ENCODE measurements around the gene CCDC149. TPM values are rescaled to one million over a fixed set of nuclear protein-coding genes. Genes with fewer than 3 reads are reported as not detected.
"Not testable (repeated sequence)": the region's sequence is repeated elsewhere in the genome, so short reads cannot be mapped to it uniquely, and the experiment has no call there.

The CCDC149 gene
- total and polyA plus RNA-seq, 4 donors, result 10.6 to 43.4 (median 23.5) TPM

DNA sequence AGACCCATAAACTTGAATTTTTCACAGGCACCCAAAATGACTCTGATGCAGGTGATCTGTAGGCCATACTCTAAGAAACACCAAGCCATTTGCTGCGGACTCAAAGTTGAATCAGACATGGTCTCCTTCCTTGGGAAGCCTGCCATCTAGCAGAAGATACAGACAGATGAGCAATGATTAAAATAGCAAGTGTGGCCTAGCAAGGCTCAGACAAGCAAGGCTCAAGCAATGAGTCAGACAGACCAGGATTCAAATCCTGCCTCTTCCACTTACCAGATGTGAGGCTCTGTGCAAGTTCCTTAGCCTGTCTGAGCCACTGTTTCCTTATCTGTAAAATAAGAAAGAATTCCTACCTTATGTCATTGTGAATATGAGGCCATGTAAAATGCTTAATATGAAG lies 2.3 kb downstream of the CCDC149 start:
- no peaks in the 10 kb centered on the region for H3K4me1 ChIP-seq (ENCODE audit: control insufficient read depth in 1 of 2, insufficient read depth in 2 of 2, low read length in 2 of 2)
- H3K27me3 ChIP-seq (ENCODE audit: control insufficient read depth in 1 of 2, insufficient read depth in 2 of 2, low read length in 1 of 2), result no peaks in the 10 kb centered on the region
- no peaks in the 10 kb centered on the region for H3K36me3 ChIP-seq (ENCODE audit: control insufficient read depth in 1 of 2, insufficient read depth in 2 of 2, low read length in 1 of 2)
- 99 to 100% methylated on average over 1 of the region's 1 CpG for WGBS, 2 donors
- intact Hi-C loops (cut with DNase I), result loop anchor here in 1 of 2 donors (5.0 kb wide), 2 partner anchors 53 to 118 kb away; no protein-coding TSS in a partner anchor
- no peak overlapping the region for H3K4me3 ChIP-seq (ENCODE audit: low read length in 2 of 2)
- DNase-seq, result no peak
- H3K9me3 ChIP-seq (ENCODE audit: control insufficient read depth, low read length), result no peaks in the 10 kb centered on the region
- no peak for ATAC-seq (ENCODE audit: low FRiP score)
- no peak overlapping the region for H3K27ac ChIP-seq (ENCODE audit: low read depth in 1 of 2, low read length in 2 of 2)

DNA sequence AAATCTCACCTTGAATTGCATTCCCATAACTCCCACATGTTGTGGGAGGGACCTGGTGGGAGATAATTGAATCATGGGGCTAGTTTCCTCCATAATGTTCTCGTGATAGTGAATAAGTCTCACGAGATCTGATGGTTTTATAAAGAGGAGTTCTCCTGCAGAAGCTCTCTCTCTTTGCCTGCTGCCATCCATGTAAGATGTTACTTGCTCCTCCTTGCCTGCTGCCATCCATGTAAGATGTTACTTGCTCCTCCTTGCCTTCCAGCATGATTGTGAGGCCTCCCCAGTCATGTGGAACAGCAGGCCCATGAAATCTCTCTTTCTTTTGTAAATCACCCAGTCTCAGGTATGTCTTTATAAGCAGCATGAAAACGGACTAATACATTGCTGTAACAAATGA lies 3.2 kb downstream of the CCDC149 start:
- WGBS, 2 donors, result 97 to 98% methylated on average over 3 of the region's 3 CpGs
- not testable (repeated sequence) for H3K27me3 ChIP-seq (ENCODE audit: control insufficient read depth in 1 of 2, insufficient read depth in 2 of 2, low read length in 1 of 2); ATAC-seq (ENCODE audit: low FRiP score); H3K27ac ChIP-seq (ENCODE audit: low read depth in 1 of 2, low read length in 2 of 2); H3K4me3 ChIP-seq (ENCODE audit: low read length in 2 of 2); H3K9me3 ChIP-seq (ENCODE audit: control insufficient read depth, low read length); H3K36me3 ChIP-seq (ENCODE audit: control insufficient read depth in 1 of 2, insufficient read depth in 2 of 2, low read length in 1 of 2); DNase-seq; H3K4me1 ChIP-seq (ENCODE audit: control insufficient read depth in 1 of 2, insufficient read depth in 2 of 2, low read length in 2 of 2)
- intact Hi-C loops (cut with DNase I), result loop anchor here in 1 of 2 donors (5.0 kb wide), 2 partner anchors 52 to 117 kb away; no protein-coding TSS in a partner anchor

DNA sequence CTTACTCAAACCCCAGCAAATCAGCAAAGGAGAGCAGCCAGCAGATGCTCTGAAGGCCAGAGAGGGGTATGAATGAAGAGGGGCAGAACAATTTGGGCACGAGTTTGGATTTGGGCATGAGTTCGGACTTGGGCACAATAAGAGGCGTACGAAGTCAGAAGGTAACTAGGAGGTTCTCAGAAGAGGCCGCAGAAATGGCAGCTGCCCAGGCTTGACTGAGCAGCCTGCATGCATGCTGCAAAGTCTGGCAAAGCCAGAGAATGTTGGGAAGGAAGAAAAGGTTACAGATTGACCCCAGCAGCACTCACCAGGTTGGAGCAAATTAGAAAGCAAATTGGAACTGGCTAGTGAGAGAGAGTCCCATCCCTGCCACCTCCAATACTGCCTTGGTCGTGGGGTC lies 15.2 kb downstream of the CCDC149 start:
- Histone ChIP-seq H3K9me3 (ENCODE audit: control insufficient read depth, low read length) (no peaks in the 10 kb centered on the region), H3K4me3 (ENCODE audit: low read length in 2 of 2) (no peak overlapping the region), H3K27me3 (ENCODE audit: control insufficient read depth in 1 of 2, insufficient read depth in 2 of 2, low read length in 1 of 2) (no peaks in the 10 kb centered on the region), H3K36me3 (ENCODE audit: control insufficient read depth in 1 of 2, insufficient read depth in 2 of 2, low read length in 1 of 2) (no peaks in the 10 kb centered on the region), H3K27ac (ENCODE audit: low read depth in 1 of 2, low read length in 2 of 2) (peak overlapping the region; percentile 56 to 72), H3K4me1 (ENCODE audit: control insufficient read depth in 1 of 2, insufficient read depth in 2 of 2, low read length in 2 of 2) (peaks cover 0 to 3% of the 10 kb centered on the region in 2 donors)
- no peak for ATAC-seq (ENCODE audit: low FRiP score)
- intact Hi-C loops (cut with DNase I), result no loop called here
- 34 to 35% methylated on average over 6 of the region's 6 CpGs for WGBS, 2 donors
- no peak for DNase-seq

DNA sequence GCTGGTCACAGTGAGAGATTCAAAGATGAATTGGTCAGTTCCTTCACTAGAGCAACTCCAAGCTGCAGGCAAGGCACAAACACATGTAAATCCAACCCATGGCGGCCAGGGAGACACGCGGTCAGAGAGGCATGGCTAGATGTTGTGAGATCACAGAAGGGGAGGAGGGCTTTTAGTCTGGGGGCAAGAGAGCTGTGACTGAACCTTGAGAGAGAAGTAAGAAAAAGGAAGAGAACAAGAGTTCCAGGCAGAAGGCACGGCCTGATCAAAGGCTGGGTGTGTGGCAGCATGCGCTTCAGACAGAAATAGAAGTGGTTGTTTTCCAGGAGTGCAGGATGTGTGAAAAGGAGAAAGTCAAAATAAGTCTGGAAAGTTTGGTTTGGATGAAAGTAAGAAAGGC lies 15.9 kb downstream of the CCDC149 start:
- H3K4me3 ChIP-seq (ENCODE audit: low read length in 2 of 2), result no peak overlapping the region
- DNase-seq, result no peak
- peaks cover 0 to 3% of the 10 kb centered on the region in 2 donors for H3K4me1 ChIP-seq (ENCODE audit: control insufficient read depth in 1 of 2, insufficient read depth in 2 of 2, low read length in 2 of 2)
- intact Hi-C loops (cut with DNase I), result no loop called here
- ATAC-seq (ENCODE audit: low FRiP score), result no peak
- no peaks in the 10 kb centered on the region for H3K27me3 ChIP-seq (ENCODE audit: control insufficient read depth in 1 of 2, insufficient read depth in 2 of 2, low read length in 1 of 2)
- no peaks in the 10 kb centered on the region for H3K9me3 ChIP-seq (ENCODE audit: control insufficient read depth, low read length)
- peak overlapping the region in 1 of 2 donors; percentile 58 for H3K27ac ChIP-seq (ENCODE audit: low read depth in 1 of 2, low read length in 2 of 2)
- H3K36me3 ChIP-seq (ENCODE audit: control insufficient read depth in 1 of 2, insufficient read depth in 2 of 2, low read length in 1 of 2), result no peaks in the 10 kb centered on the region
- WGBS, 2 donors, result 7 to 21% methylated on average over 5 of the region's 5 CpGs

DNA sequence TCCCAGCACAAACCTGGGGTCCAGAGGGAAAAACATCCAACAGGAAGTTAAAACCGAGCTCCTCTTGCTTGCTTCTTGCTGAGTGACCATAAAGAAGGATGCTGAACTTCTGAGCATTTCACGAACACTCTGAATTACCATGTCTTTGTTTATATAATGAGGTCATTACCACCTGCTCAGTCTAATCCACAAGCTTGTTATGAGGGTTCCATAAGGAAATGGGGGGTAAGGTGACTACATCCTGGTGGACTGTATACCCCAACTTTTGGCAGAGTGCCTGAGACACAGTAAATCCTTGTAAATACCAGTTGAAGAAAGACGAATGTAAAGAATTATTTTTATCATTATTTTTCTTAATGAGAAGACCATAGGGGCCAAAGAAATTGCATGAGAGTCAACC lies 16.8 kb downstream of the CCDC149 start:
- intact Hi-C loops (cut with DNase I), result no loop called here
- peaks cover 0 to 3% of the 10 kb centered on the region in 2 donors for H3K4me1 ChIP-seq (ENCODE audit: control insufficient read depth in 1 of 2, insufficient read depth in 2 of 2, low read length in 2 of 2)
- H3K27me3 ChIP-seq (ENCODE audit: control insufficient read depth in 1 of 2, insufficient read depth in 2 of 2, low read length in 1 of 2), result no peaks in the 10 kb centered on the region
- 57 to 68% methylated on average over 3 of the region's 3 CpGs for WGBS, 2 donors
- no peak overlapping the region for H3K4me3 ChIP-seq (ENCODE audit: low read length in 2 of 2)
- H3K9me3 ChIP-seq (ENCODE audit: control insufficient read depth, low read length), result no peaks in the 10 kb centered on the region
- no peaks in the 10 kb centered on the region for H3K36me3 ChIP-seq (ENCODE audit: control insufficient read depth in 1 of 2, insufficient read depth in 2 of 2, low read length in 1 of 2)
- ATAC-seq (ENCODE audit: low FRiP score) (no peak), DNase-seq (no peak)
- no peak overlapping the region for H3K27ac ChIP-seq (ENCODE audit: low read depth in 1 of 2, low read length in 2 of 2)

DNA sequence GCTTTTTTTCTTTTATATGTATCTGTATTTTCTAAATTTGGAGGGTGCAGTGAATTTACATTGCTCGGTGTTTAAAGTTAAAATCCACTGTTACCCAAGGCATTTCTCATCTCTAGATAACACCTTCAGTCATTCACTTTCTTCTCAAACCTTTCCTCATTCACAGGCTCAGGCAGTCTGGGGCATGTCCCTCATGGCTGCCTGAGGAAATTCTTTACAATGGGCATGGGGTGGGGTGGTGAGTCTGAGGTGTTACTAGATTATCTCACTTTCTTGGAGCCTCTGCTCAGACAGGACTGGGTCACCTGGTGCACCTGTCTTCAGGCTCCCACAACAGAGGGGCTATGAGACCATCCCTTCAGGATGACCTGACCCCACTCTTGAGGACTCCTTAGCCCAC lies 17.4 kb downstream of the CCDC149 start:
- H3K27me3 ChIP-seq (ENCODE audit: control insufficient read depth in 1 of 2, insufficient read depth in 2 of 2, low read length in 1 of 2), result no peaks in the 10 kb centered on the region
- intact Hi-C loops (cut with DNase I), result no loop called here
- WGBS, 2 donors, result 88 to 92% methylated on average over 1 of the region's 1 CpG
- ATAC-seq (ENCODE audit: low FRiP score) (no peak), DNase-seq (no peak)
- peaks cover 0 to 1% of the 10 kb centered on the region in 2 donors for H3K36me3 ChIP-seq (ENCODE audit: control insufficient read depth in 1 of 2, insufficient read depth in 2 of 2, low read length in 1 of 2)
- peaks cover 0 to 3% of the 10 kb centered on the region in 2 donors for H3K4me1 ChIP-seq (ENCODE audit: control insufficient read depth in 1 of 2, insufficient read depth in 2 of 2, low read length in 2 of 2)
- no peak overlapping the region for H3K4me3 ChIP-seq (ENCODE audit: low read length in 2 of 2)
- no peaks in the 10 kb centered on the region for H3K9me3 ChIP-seq (ENCODE audit: control insufficient read depth, low read length)
- H3K27ac ChIP-seq (ENCODE audit: low read depth in 1 of 2, low read length in 2 of 2), result no peak overlapping the region

DNA sequence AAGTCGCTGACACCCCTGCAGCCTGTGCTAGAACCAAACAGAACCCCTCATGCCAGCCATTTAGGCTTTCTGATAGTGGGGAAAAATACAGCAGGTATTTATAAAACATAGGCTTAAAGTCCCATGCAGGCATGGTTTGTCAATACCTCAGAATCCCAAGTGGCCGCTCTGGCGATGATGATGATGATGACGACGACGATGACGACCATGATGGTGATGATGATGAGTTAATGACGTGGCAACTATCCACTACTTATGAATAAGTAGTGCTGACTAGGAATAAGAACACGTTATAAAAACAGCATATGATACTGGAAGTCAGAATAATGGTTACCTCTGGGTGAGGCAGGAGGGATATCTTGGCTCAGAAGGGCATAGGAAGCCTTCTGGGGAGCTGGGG lies 18.0 kb downstream of the CCDC149 start:
- H3K27ac ChIP-seq (ENCODE audit: low read depth in 1 of 2, low read length in 2 of 2), result no peak overlapping the region
- no peaks in the 10 kb centered on the region for H3K9me3 ChIP-seq (ENCODE audit: control insufficient read depth, low read length)
- 93 to 97% methylated on average over 9 of the region's 9 CpGs for WGBS, 2 donors
- H3K36me3 ChIP-seq (ENCODE audit: control insufficient read depth in 1 of 2, insufficient read depth in 2 of 2, low read length in 1 of 2), result peaks cover 0 to 2% of the 10 kb centered on the region in 2 donors
- DNase-seq (no peak), ATAC-seq (ENCODE audit: low FRiP score) (no peak)
- peaks cover 0 to 3% of the 10 kb centered on the region in 2 donors for H3K4me1 ChIP-seq (ENCODE audit: control insufficient read depth in 1 of 2, insufficient read depth in 2 of 2, low read length in 2 of 2)
- no peak overlapping the region for H3K4me3 ChIP-seq (ENCODE audit: low read length in 2 of 2)
- no peaks in the 10 kb centered on the region for H3K27me3 ChIP-seq (ENCODE audit: control insufficient read depth in 1 of 2, insufficient read depth in 2 of 2, low read length in 1 of 2)
- intact Hi-C loops (cut with DNase I), result no loop called here

DNA sequence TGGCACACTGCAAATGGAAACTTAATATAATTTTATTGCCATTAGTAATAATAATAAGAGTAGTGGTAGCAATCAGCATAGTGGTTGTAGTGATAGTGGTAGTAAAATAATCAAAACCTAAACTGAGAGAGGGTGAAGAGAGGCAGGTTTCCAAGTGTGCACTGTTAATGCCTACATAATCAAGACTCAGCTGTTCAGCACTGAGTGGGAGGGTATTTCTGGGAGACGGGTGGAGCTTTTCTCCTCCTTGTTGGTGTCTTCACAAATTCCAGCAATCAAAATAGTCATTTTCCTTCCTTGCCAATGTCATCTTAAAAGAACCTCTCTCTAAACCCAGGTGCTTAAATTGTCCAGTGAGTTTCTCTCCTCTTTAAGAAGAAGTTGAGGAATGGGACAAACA lies 18.6 kb downstream of the CCDC149 start:
- Histone ChIP-seq H3K4me3 (ENCODE audit: low read length in 2 of 2) (no peak overlapping the region), H3K27ac (ENCODE audit: low read depth in 1 of 2, low read length in 2 of 2) (no peak overlapping the region), H3K36me3 (ENCODE audit: control insufficient read depth in 1 of 2, insufficient read depth in 2 of 2, low read length in 1 of 2) (peaks cover 0 to 2% of the 10 kb centered on the region in 2 donors), H3K27me3 (ENCODE audit: control insufficient read depth in 1 of 2, insufficient read depth in 2 of 2, low read length in 1 of 2) (no peaks in the 10 kb centered on the region), H3K4me1 (ENCODE audit: control insufficient read depth in 1 of 2, insufficient read depth in 2 of 2, low read length in 2 of 2) (peaks cover 0 to 3% of the 10 kb centered on the region in 2 donors), H3K9me3 (ENCODE audit: control insufficient read depth, low read length) (no peaks in the 10 kb centered on the region)
- WGBS, 2 donors, result 65 to 86% methylated on average over 1 of the region's 1 CpG
- DNase-seq, result no peak
- ATAC-seq (ENCODE audit: low FRiP score), result no peak
- intact Hi-C loops (cut with DNase I), result no loop called here

DNA sequence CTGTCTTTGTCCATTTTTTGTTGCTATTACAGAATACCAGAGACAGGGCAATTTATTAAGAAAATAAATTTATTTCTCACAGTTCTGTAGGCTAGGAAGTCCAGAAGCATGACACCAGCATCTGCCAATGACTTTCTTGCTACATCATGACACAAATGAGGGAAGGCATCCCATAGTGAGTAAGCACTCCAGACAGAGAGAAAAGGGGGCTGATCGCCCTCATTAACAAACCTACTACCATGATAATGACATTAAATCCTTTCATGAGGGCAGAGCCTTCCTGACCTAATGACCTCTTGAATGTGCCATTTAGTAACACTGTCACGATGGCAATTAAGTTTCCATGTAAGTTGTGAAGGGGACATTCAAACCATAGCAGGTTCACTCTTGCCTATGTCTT lies 20.1 kb downstream of the CCDC149 start:
- no peak for ATAC-seq (ENCODE audit: low FRiP score)
- Histone ChIP-seq H3K36me3 (ENCODE audit: control insufficient read depth in 1 of 2, insufficient read depth in 2 of 2, low read length in 1 of 2) (peaks cover 0 to 2% of the 10 kb centered on the region in 2 donors), H3K4me3 (ENCODE audit: low read length in 2 of 2) (no peak overlapping the region), H3K4me1 (ENCODE audit: control insufficient read depth in 1 of 2, insufficient read depth in 2 of 2, low read length in 2 of 2) (peaks cover 0 to under 1% of the 10 kb centered on the region in 2 donors), H3K9me3 (ENCODE audit: control insufficient read depth, low read length) (no peaks in the 10 kb centered on the region), H3K27ac (ENCODE audit: low read depth in 1 of 2, low read length in 2 of 2) (no peak overlapping the region), H3K27me3 (ENCODE audit: control insufficient read depth in 1 of 2, insufficient read depth in 2 of 2, low read length in 1 of 2) (no peaks in the 10 kb centered on the region)
- intact Hi-C loops (cut with DNase I), result no loop called here
- WGBS, 2 donors, result 91 to 96% methylated on average over 2 of the region's 2 CpGs
- no peak for DNase-seq

Data from aorta (tissue), 5 donors.